Ishikawa (cell line): Measurements from ENCODE around the gene SCN4A.
"Not testable (repeated sequence)": the region's sequence is repeated elsewhere in the genome, so short reads cannot be mapped to it uniquely, and the experiment has no call there.

Source experiments
- EP300 ChIP-seq: IDR thresholded peaks from 2 replicates; pipeline ENCODE4 v1.6.1; 2012; ENCODE audit warnings: borderline replicate concordance
- TAF1 ChIP-seq: IDR thresholded peaks from 2 replicates; pipeline ENCODE4 v1.6.1; 2012; ENCODE audit warnings: low read depth, mild to moderate bottlenecking
- YY1 ChIP-seq: IDR thresholded peaks from 2 replicates; pipeline ENCODE4 v1.6.1; 2012; ENCODE audit warnings: low read depth

DNA sequence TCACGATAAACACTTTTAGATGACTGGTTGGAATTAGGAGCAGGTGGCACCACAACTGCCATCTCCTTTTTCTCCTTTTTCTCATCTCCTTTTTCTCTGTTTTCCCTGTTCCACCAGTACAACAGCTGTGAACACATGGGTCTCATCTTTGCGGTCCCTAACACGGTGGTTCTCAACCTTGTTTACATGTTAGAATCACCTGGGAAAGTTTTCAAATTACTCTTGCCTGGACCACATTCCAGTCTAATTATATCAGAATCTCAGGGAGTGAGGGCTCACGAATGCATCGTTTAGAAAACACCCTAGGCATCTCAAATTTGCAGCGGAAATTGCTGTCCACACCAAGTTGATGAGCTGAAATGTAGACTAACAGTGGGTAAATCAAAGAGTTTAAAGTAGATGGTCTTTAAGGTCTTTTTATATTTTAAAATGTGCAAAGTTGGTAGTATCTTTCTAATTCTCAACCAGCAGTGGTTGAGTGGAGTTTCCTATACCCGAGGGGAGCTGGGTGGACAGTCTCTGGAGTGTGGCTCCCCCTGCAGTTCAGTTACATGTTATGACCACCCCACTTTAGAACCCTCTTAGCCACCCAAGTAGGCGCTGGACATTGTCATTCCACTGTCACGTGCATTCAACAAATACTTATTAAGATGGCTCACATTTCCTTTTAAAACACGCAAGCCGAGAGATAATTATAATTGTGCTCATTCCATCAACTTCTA lies 80.2 kb downstream of the SCN4A start:
- not testable (repeated sequence) for TF ChIP-seq EP300, YY1, TAF1
